ENCODE measurements around the gene E2F3.

GRCh38 chr6:20365456-20365855, 36.2 kb upstream of the E2F3 start:
- TF ChIP-seq CTCF (IDR thresholded peaks at IDR 0.05) (no peak), RAD21 (conservative IDR thresholded peaks at IDR 0.05 in 1 of 2, IDR thresholded peaks at IDR 0.05 in 1 of 2) (no peak), KDM1A (IDR thresholded peaks at IDR 0.05; ENCODE audit: low read depth) (no peak), MYC (IDR thresholded peaks at IDR 0.05; ENCODE audit: borderline replicate concordance, low read length) (no peak), CEBPB (IDR thresholded peaks at IDR 0.05) (no peak), RCOR1 (IDR thresholded peaks at IDR 0.05; ENCODE audit: low read depth, low read length) (no peak), JUN (IDR thresholded peaks at IDR 0.05) (no peak), CHD2 (IDR thresholded peaks at IDR 0.05; ENCODE audit: low read length, partially characterized antibody) (no peak), ATOH8 (CRISPR knock-in tag; IDR thresholded peaks at IDR 0.05; ENCODE audit: low read depth) (no peak), POLR2A (IDR thresholded peaks at IDR 0.05; ENCODE audit: low read length) (no peak), BHLHE40 (IDR thresholded peaks at IDR 0.05; ENCODE audit: low read depth, low read length) (no peak), RNF2 (IDR thresholded peaks at IDR 0.05; ENCODE audit: borderline replicate concordance, low read depth) (no peak), MAX (IDR thresholded peaks at IDR 0.05) (no peak)

Measured in A549 (cell line).